Keratinocyte (primary cell): ENCODE data around the gene TEKT5. TPM values are rescaled to one million over a fixed set of nuclear protein-coding genes. Genes with fewer than 3 reads are reported as not detected.

Experiments
- DNase-seq: peaks from one replicate; pipeline ENCODE4 v3.0.0-alpha.2; 2011; ENCODE audit warnings: low read depth, missing footprints, low spot score
- FAIRE-seq: peaks from 2 replicates; lab custom pipeline; 2011; peaks lifted over from hg19 to GRCh38; lab: Jason Lieb, UNC
- H2AFZ ChIP-seq: 2 replicates; pipeline ENCODE4 v1.6.0; 2012; ENCODE audit warnings: low read length, control low read depth, inconsistent platforms; ENCODE audit not compliant: control insufficient read depth
- H3K27ac ChIP-seq: 2 replicates; pipeline ENCODE4 v1.5.1; 2011; ENCODE audit warnings: low read length; ENCODE audit not compliant: control insufficient read depth, insufficient read depth
- H3K27me3 ChIP-seq: 3 replicates; pipeline ENCODE4 v1.6.0; 2011; ENCODE audit warnings: low read length; ENCODE audit not compliant: control insufficient read depth, insufficient read depth; ENCODE audit errors: extremely low read depth
- H3K36me3 ChIP-seq, 2 experiments: 2 replicates in 1 of 2; 3 replicates in 1 of 2; pipeline ENCODE4 v1.5.1; 2011; ENCODE audit warnings: low read length in 2 of 2, mild to moderate bottlenecking in 1 of 2; ENCODE audit not compliant: control insufficient read depth in 2 of 2, insufficient read depth in 2 of 2; ENCODE audit errors: extremely low read depth in 1 of 2
- H3K4me1 ChIP-seq: 3 replicates; pipeline ENCODE4 v1.5.1; 2011; ENCODE audit warnings: low read length; ENCODE audit not compliant: control insufficient read depth, insufficient read depth; ENCODE audit errors: extremely low read depth
- H3K4me2 ChIP-seq: 3 replicates; pipeline ENCODE4 v1.6.0; 2011; ENCODE audit warnings: low read depth, low read length; ENCODE audit not compliant: control insufficient read depth, insufficient read depth; ENCODE audit errors: extremely low read depth
- H3K4me3 ChIP-seq, 3 experiments: fragments of 200-600 bp in 1 of 3; sonication (generic) in 1 of 3; 2 replicates in 2 of 3; 3 replicates in 1 of 3; pipeline ENCODE4 v1.5.1; 2011 to 2016; ENCODE audit warnings: low read length in 3 of 3, mild to moderate bottlenecking in 3 of 3, control low read depth in 2 of 3, inconsistent platforms in 1 of 3, low read depth in 1 of 3, mixed read lengths in 1 of 3, mixed run types in 1 of 3, moderate library complexity in 1 of 3; ENCODE audit not compliant: control insufficient read depth in 2 of 3, insufficient read depth in 2 of 3; ENCODE audit errors: extremely low read depth in 1 of 3
- H3K79me2 ChIP-seq: 2 replicates; pipeline ENCODE4 v1.6.0; 2012; ENCODE audit warnings: low read length; ENCODE audit not compliant: control insufficient read depth, insufficient read depth
- H3K9ac ChIP-seq: 3 replicates; pipeline ENCODE4 v1.6.0; 2011; ENCODE audit warnings: low read length; ENCODE audit not compliant: control insufficient read depth, insufficient read depth; ENCODE audit errors: extremely low read depth
- H3K9me1 ChIP-seq: 3 replicates; pipeline ENCODE4 v1.6.0; 2011; ENCODE audit warnings: low read length; ENCODE audit not compliant: control insufficient read depth, insufficient read depth; ENCODE audit errors: extremely low read depth
- H3K9me3 ChIP-seq: 2 replicates; pipeline ENCODE4 v1.5.1; 2012; ENCODE audit warnings: low read depth, low read length; ENCODE audit not compliant: control insufficient read depth
- H4K20me1 ChIP-seq: 3 replicates; pipeline ENCODE4 v1.6.0; 2011; ENCODE audit warnings: low read length; ENCODE audit not compliant: control insufficient read depth, insufficient read depth; ENCODE audit errors: extremely low read depth
- EZH2 ChIP-seq: IDR thresholded peaks from one replicate; pipeline ENCODE4 v1.6.1; 2012; ENCODE audit warnings: inconsistent platforms, mild to moderate bottlenecking, low read length, moderate library complexity
- dilution Hi-C: fragments of 300-500 bp; cut with MboI; formaldehyde crosslinking; loops from one replicate; pipeline ENCODE4 v1.7.0; 2020; ENCODE audit warnings: low sequenced_read_pairs; ENCODE audit not compliant: extremely low pct_ligation_motif_present
- polyA plus RNA-seq, 5 experiments: library from polyadenylated mRNA; depleted of rRNA in 3 of 5; stranded (reverse) in 3 of 5; stranded (forward) in 1 of 5; unstranded in 1 of 5; fragments of >200 nt; gene quantifications; 1 replicate in 1 of 5; 2 replicates in 3 of 5; 3 replicates in 1 of 5; pipeline versions ENCODE4 v1.2.1 to v1.2.3, GENCODE V29; 2011 to 2012; ENCODE audit warnings: missing spikeins in 2 of 5, low read depth in 1 of 5, low replicate concordance in 1 of 5
- TF ChIP-seq, protein P1 (sequence below), 3 experiments: IDR thresholded peaks in 1 of 3; conservative IDR thresholded peaks in 1 of 3; optimal IDR thresholded peaks in 1 of 3; 2 replicates in 2 of 3; 3 replicates in 1 of 3; pipeline versions ENCODE3 to v1.5.1; 2011; ENCODE audit warnings: low read length in 3 of 3, mild to moderate bottlenecking in 3 of 3, moderate library complexity in 2 of 3, control low read depth in 1 of 3, inconsistent platforms in 1 of 3; ENCODE audit not compliant: insufficient read depth in 2 of 3; ENCODE audit errors: extremely low read depth in 1 of 3

The TEKT5 gene
- polyA plus RNA-seq, 1 donor (not counting 4 experiments of a cell fraction or from before 2014, with no cell fraction given) = not detected

DNA sequence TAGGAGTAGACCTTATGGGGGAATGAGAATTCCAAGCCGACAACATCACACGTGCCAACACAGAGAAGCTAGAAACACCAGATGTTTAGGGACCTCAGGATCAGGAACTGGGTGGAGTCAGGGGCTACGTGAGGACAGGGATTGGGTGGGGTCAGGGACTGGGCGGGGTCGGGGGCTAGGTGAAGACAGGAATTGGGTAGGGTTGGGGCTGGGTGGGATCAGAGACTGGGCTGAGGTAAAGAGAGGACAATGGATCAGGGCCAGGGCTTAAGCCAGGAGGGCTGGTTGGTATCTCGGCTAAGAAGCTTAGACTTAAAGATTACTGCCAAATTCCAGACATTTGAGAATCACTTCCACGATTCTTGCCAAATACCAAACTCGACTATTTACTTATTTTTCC lies 11.6 kb downstream of the TEKT5 start:
- Histone ChIP-seq H2AFZ (no peak overlapping the region), H3K4me2 (no peak overlapping the region), H3K79me2 (no peaks in the 10 kb centered on the region), H3K9ac (no peak overlapping the region), H3K9me1 (no peaks in the 10 kb centered on the region), H4K20me1 (no peaks in the 10 kb centered on the region), H3K9me3 (no peaks in the 10 kb centered on the region), H3K27ac (no peak overlapping the region), H3K36me3 (no peaks in the 10 kb centered on the region), H3K27me3 (peaks cover 2% of the 10 kb centered on the region), H3K4me1 (no peaks in the 10 kb centered on the region), H3K4me3 (no peak overlapping the region)
- dilution Hi-C loops = no loop called here
- TF ChIP-seq EZH2 = no peak
- TF ChIP-seq, protein P1, sequence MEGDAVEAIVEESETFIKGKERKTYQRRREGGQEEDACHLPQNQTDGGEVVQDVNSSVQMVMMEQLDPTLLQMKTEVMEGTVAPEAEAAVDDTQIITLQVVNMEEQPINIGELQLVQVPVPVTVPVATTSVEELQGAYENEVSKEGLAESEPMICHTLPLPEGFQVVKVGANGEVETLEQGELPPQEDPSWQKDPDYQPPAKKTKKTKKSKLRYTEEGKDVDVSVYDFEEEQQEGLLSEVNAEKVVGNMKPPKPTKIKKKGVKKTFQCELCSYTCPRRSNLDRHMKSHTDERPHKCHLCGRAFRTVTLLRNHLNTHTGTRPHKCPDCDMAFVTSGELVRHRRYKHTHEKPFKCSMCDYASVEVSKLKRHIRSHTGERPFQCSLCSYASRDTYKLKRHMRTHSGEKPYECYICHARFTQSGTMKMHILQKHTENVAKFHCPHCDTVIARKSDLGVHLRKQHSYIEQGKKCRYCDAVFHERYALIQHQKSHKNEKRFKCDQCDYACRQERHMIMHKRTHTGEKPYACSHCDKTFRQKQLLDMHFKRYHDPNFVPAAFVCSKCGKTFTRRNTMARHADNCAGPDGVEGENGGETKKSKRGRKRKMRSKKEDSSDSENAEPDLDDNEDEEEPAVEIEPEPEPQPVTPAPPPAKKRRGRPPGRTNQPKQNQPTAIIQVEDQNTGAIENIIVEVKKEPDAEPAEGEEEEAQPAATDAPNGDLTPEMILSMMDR (optimal IDR thresholded peaks at IDR 0.05 in 1 of 3, IDR thresholded peaks at IDR 0.05 in 1 of 3, conservative IDR thresholded peaks at IDR 0.05 in 1 of 3; ENCODE audit: extremely low read depth in 1 of 3, insufficient read depth in 2 of 3, low read length in 3 of 3) = no peak
- DNase-seq = no peak
- FAIRE-seq = no peak

DNA sequence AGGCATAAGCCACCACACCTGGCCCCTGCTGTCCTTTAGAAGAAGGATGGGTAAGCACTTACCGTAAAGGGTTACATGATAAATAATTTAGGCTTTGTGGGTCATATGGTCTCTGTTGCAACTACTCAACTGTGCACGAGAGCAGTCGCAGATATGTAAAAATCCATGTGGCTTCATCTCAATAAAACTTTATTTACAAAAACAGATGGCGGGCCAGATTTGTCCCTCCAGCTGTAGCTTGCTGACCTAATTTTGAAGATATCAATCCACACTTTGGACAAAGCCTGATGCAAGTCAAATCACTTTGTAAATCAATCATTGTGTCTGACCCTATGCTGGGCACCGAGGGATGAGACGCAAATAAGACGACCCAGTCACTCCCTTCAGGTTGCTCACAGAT lies 12.1 kb downstream of the TEKT5 start:
- Histone ChIP-seq H3K4me3 (no peak overlapping the region), H3K9me3 (no peaks in the 10 kb centered on the region), H3K9me1 (no peaks in the 10 kb centered on the region), H3K9ac (no peak overlapping the region), H3K27ac (no peak overlapping the region), H3K4me2 (no peak overlapping the region), H3K4me1 (no peaks in the 10 kb centered on the region), H3K27me3 (no peaks in the 10 kb centered on the region), H4K20me1 (no peaks in the 10 kb centered on the region), H2AFZ (no peak overlapping the region), H3K36me3 (no peaks in the 10 kb centered on the region), H3K79me2 (no peaks in the 10 kb centered on the region)
- dilution Hi-C loops = no loop called here
- FAIRE-seq = no peak
- DNase-seq = no peak
- no peak for TF ChIP-seq EZH2
- TF ChIP-seq, protein P1 (optimal IDR thresholded peaks at IDR 0.05 in 1 of 3, IDR thresholded peaks at IDR 0.05 in 1 of 3, conservative IDR thresholded peaks at IDR 0.05 in 1 of 3; ENCODE audit: extremely low read depth in 1 of 3, insufficient read depth in 2 of 3, low read length in 3 of 3) = no peak
